Fibroblast of the aortic adventitia (primary cell): Measurements from ENCODE around the gene CDK5RAP1. TPM values are rescaled to one million over a fixed set of nuclear protein-coding genes. Genes with fewer than 3 reads are reported as not detected.

Source experiments
- DNase-seq: peaks from one replicate; pipeline ENCODE4 v3.0.0-alpha.2; 2010; ENCODE audit warnings: low read depth
- H3K4me3 ChIP-seq: 2 replicates; pipeline ENCODE4 v1.5.1; 2011; ENCODE audit warnings: low read depth, mild to moderate bottlenecking, control low read depth, low read length, moderate library complexity
- CTCF ChIP-seq: IDR thresholded peaks from 2 replicates; pipeline ENCODE4 v1.5.1; 2011; ENCODE audit warnings: mild to moderate bottlenecking, low read length, control low read depth, inconsistent platforms; ENCODE audit not compliant: insufficient read depth
- total RNA-seq: library from RNA; depleted of rRNA; stranded (reverse); fragments of >200 nt; gene quantifications from 2 replicates; pipeline ENCODE4 v1.2.3, GENCODE V29; 2012; ENCODE audit warnings: low replicate concordance

CDK5RAP1 gene
- 14.8 and 17.7 TPM in 2 replicates for total RNA-seq

GRCh38 chr20:33401184-33401920 lies at the start of gene CDK5RAP1:
TSS of gene CDK5RAP1 (minus strand) at chr20:33401519. CDS start at chr20:33397064, 4,455 bp downstream.
- DNase-seq, result peak; percentile 94
- TF ChIP-seq CTCF, result no peak

GRCh38 chr20:33450867-33451266 lies 49.5 kb upstream of the CDK5RAP1 start:
- H3K4me3 ChIP-seq, result no peak overlapping the region
- DNase-seq, result no peak
- no peak for TF ChIP-seq CTCF

More at GRCh38 chr20:33401184-33401920, at the start of gene CDK5RAP1:
- peak within 1 kb of the TSS; percentile 97 for H3K4me3 ChIP-seq

- DNase-seq, result no peak
- no peak overlapping the region for H3K4me3 ChIP-seq
- TF ChIP-seq CTCF, result no peak
Observed at GRCh38 chr20:33445881-33446625, 44.7 kb upstream of the CDK5RAP1 start.

- DNase-seq, result no peak
- peak; percentile 24 for TF ChIP-seq CTCF
- H3K4me3 ChIP-seq, result no peak overlapping the region
Observed at GRCh38 chr20:33444797-33445560, 43.7 kb upstream of the CDK5RAP1 start.

- H3K4me3 ChIP-seq, result peak within 1 kb of the TSS; percentile 78
- DNase-seq, result peak; percentile 70
- no peak for TF ChIP-seq CTCF
Observed at GRCh38 chr20:33443512-33444239, 42.4 kb upstream of the CDK5RAP1 start, which contains the start of gene SNTA1. TSS of gene SNTA1 (minus strand) at chr20:33443763. CDS start at chr20:33443620, 143 bp downstream.

- H3K4me3 ChIP-seq, result peak overlapping the region; percentile 78
- no peak for TF ChIP-seq CTCF
- no peak for DNase-seq
Observed at GRCh38 chr20:33443006-33443511, 41.7 kb upstream of the CDK5RAP1 start.
